ENCODE data around the gene NUFIP2.

DNA sequence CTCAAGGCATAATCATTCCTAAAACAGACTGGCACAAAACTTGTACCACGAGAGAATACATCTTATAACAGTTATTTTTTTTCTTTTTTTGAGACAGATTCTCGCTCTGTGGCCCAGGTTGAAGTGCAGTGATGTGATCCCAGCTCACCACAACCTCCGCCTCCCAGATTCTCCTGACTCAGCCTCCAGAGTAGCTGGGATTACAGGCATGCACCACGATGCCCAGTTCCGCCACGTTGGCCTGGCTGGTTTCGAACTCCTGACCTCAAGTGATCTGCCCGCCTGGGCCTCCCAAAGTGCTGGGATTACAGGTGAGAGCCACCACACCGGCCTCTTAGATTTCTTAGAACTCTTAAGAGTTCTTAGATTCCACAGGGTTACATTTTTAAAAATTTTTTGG is 4.1 kb downstream of the NUFIP2 start:
- TF ChIP-seq CTCF (IDR thresholded peaks at IDR 0.05) (no peak), POLR2AphosphoS5 (IDR thresholded peaks at IDR 0.05) (no peak), EP300 (IDR thresholded peaks at IDR 0.05) (no peak)
